HG03439 (cell line): ENCODE results near the gene LPP.

Experiments
- ATAC-seq: cut with Tn5 transposase; IDR thresholded peaks from one replicate; pipeline ENCODE4 v1.9.1; 2021; ENCODE audit warnings: mild to moderate bottlenecking, moderate library complexity; ENCODE audit not compliant: unreplicated experiment

LPP gene

DNA sequence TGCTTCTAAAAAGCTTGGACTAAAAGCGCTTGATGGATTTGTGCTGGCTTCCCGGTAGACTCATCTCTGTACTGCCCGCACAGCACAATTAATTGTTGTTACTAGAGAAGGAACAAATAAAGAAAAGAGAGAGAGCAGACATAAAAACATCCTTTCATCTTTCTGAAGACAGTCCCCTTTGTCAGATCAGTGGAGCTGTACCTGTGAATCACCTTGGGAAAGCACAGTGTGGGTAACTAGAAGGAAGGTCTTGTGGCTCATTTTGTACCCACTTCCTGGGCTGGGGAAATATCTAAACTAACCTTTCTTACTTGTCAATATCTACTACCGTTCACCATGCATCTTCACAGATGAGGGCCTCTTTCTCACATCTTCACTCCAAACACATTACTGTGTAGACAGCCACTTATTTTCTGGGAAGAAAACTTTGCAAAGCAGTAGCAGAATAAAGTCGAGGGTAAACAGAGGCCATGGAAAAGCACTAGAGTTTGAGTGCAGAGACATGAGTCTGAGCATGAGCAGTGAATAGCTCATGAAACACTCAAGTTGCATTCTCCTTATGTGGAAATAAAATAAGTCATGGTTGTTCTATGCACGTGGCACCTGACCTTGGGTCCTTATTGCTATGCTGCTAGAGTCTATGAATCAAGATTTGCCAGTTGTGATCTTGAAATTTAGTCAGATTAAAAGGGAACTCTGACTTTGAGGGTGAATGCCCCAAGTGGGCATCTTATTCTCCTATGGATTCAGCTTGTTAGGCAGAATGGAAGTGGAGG is 169.3 kb downstream of the LPP start:
- ATAC-seq: no peak

DNA sequence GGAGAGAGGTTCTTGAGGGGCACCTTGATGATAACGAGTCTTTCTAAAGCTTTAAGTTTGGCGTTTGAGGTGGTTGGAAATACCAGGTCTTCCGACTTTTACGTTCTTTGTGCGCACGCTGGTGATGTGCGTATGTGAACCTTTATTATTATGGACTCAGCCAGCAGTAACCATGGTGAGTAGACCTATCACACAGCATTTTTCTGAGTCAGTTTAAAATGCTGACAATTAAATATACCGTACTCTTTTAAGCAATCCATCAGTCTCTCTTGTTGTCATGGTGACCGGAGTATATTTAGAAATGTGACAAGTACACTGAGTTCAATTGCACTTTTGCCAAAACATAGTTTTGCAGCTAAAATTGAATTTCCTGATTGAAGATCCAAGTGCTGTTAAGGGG is 172.2 kb downstream of the LPP start:
- no peak for ATAC-seq

DNA sequence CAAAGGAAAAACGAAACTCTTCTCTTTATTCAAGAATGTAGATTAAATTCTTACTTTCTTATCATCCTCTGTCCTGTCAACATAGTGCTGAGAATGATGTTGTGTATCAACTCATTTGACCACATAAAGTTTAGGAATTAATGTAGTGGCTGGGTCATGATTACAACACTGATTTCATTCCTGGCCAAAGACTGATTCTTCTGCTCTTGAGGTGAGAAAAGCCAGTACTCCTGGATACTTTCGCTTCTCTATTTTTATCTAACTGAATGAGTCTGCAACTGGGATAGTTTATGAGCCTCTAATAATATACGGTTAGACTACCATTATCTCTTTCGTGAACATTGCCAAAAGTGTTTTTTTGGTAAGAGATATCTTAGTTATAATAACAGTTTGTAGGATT is 173.0 kb downstream of the LPP start:
- no peak for ATAC-seq

DNA sequence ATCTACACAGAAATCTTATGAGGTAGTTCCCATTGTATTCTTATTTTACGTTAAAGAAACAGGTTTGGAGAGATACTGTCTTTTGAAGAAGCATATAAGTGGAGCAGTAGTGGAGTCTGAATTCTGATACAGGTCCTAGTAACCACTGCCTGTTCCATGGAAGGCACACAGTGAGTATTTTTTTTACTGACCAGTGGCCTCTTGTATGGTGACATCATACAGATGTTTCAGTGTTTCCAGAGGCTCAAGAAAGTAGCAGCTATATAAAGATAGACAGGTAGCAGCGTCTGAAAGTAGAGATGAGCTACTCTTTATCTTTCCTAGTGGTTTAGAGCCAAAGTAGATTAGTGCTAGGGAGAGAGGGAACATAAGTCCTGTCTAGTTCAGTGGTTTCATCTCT is 173.5 kb downstream of the LPP start:
- ATAC-seq: no peak

DNA sequence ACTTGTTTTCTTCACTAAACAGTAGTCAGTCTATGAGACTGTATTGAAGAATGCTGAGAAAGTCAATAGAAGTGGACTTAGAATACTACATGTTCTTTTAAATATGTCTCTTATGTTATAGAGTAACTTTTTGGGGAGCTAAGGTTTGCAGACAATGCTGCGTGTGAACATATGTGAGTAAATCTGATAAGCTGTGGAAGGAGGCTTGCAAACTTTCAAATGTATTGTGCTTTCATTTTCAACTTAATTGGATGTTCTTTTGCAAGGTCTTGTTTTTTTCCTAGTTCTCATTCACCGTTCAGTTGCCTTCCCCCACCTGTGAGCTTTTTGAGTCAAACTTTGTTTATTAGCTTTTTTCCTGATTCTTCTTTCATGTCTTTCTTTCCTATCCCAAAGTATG is 176.2 kb downstream of the LPP start:
- ATAC-seq: no peak

DNA sequence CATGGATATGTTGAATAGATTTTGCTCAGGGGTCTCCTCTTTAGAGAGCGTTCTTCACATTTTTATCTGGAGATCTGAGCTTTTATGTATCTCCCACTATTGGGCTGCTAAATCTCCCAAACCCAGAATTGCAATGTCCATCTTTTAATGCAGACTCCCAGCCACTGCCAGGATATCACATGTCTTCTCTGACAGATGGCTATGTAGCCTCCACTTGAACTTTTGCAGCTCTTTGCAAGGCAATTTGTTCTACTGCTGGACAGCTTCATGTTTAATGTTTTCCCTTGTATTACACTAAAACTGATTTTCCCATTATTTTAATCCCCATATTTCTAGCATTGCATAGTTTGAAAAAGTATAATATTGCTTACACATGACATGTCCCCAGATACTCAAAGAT is 177.2 kb downstream of the LPP start:
- no peak for ATAC-seq

DNA sequence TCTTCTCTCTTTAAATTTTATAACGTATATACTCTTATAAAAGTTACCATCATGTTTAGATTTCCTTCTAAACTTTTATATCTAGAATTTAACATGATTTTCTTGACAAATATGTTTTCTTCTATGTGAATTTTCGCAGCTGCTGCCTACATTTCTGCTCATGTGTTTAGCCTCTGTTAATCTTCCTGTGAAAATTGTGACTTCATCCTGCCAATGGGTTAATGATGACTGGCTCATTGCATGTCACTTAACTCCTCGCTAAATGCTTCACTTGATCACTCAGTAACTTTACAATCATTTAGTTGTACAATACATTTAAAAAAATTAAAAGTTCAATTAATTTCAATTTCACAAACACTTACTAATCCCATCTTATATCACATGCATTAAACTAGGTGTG is 178.1 kb downstream of the LPP start:
- ATAC-seq: no peak

DNA sequence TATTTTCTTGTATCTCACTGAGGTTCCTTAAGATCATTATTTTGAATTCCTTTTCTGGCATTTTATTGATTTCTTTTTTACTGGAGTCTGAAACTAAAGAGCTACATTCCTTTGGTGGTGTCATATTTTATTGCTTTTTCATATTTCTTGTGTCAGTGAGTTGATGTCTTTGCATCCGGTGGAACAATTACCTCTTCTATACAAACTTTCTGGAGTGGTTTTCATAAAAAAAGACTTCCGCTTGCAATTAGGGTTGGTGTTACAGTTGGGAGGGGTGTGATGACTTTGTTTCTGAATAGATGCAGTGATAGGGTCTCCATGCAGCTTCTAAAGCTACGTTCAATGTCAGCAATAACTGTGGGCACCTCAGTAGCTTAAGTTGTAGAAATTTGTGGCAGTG is 181.7 kb downstream of the LPP start:
- no peak for ATAC-seq

DNA sequence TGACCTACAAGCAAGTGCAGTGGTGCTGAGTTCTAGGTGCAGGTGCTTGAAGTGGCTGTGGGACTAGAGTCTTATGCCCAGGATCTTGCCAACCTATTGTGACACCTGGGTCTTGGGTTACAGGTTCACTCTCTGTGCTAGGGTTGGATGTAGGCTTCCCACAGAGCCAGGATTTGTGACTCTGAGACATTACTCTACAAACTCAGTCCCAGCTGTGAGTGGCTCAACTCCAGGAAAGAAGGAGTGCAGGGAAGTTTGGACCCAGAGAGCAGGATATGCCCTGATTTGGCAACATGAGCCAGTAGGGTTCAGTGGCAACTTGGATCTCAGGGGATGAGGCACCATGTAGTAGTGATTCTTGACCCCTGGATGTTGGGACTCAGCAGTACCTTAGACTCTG is 182.2 kb downstream of the LPP start:
- ATAC-seq: no peak

DNA sequence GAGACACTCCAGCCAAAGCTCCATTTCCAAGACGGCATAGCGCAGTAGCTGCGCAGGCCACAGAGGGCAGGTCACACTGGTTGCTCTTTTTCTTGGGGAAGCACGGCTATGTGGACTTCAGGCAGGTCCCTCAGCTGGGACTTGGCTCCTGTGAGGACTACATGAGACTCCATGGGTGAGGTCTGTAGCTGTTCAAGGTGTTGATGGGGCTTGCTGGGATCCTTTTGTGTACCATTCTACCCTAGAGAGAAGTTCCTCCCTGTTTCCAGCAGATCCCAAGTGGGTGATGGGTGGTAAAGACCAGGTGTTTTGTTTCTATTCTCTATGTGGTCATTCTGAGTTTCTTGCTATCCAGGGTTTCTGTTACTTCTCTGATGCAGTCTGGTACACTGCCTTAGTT is 183.3 kb downstream of the LPP start:
- no peak for ATAC-seq

DNA sequence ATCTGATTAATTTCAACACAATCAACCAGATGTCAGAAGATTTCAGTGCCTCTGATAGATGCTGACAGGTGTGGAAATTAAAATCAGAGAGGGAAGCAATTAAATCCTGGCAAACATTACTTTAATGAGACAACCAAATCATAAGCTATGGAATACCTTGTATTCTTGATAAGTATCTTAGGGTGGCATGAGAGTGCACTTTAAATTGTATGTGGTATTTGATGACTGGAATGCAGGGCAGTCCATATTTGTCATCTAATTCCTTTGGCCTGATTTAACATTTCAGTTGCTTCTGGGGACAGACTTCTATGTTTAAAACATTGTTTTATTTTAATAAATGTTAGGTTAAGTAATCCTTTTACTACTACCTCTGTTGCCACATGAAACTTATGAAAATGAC is 184.1 kb downstream of the LPP start:
- ATAC-seq: no peak

DNA sequence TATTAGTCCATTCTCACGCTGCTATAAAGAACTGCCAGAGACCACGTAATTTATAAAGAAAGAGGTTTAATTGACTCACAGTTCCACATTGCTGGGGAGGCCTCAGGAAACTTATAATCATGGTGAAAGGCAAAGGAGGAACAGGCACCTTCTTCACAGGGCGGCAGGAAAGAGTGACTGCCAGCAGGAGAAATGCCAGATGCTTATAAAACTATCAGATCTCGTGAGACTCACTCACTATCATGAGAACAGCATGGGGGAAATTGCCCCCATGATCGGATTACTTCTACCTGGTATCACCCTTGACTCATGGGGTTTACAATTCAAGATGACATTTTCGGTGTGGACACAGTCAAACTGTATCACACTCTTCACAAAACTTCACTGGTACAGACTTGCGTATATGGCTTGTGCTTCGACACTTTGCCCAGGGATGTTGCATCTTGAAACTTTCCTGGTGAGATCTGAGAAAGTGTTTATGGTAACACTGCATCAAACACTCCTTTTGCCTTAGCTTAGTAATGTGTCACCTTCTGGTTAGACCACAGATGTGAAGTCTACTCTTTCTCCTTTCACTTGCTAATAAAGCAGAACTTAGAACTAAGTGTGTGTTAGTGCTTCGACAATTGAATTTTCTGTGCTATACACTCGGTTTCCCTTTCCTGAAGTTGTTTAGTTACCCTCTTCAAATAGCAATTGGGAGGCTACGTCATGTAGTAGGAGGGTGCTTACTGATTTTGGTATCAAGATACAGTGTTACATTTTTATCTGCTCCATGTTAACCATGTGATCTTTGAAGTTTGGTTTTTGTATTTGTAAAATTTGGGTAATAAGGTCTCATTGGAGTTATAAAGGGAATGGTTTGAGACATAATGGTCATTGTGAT is 185.7 kb downstream of the LPP start:
- no peak for ATAC-seq

DNA sequence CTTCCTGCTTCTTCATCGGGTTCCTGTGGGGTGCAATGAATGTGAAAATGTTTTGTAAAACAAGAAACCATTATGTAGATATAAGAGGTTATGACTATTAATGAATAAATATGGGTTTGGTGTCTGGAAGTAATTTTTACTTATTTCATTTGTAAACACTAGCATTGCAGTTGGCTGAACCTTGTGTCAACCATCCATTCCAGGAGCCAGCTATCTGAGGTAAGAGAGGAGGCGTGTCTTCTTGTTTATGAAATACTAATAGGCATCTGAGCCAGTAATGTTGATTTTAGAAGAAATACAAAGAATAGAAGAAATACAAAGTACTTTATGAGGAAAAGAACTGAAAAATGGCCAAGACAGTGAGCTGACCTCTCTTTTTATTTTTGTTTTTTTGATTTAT is 187.5 kb downstream of the LPP start:
- no peak for ATAC-seq

DNA sequence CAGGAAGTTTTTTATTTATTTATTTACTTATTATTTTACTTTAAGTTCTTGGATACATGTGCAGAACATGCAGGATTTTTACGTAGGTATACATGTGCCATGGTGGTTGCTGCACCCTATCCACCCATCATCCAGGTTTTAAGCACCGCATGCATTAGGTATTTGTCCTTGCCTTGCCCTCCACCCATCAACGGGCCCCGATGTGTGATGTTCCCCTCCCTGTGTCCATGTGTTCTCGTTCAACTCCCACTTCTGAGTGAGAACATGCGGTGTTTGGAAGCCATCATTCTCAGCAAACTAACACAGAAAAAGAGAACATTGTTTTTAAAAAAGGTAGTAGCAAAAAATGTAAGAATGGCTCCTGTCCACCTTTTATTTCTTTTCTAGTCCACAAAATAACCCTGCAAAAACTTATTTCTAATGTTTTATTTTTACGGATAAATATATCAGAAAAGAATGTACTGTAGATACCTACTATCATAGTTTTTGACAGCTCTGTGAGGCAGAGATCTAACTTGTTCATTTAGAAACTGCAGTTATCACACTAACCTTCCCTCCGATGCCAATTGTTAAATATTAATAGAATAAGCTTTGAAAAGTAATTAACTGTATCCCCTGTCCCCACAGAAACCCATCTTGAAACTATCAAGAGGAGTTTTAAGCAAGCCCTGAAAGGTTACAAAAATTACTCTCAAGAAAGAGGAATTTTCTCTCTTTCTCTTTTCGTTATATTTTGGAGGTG is 189.2 kb downstream of the LPP start:
- ATAC-seq: no peak

DNA sequence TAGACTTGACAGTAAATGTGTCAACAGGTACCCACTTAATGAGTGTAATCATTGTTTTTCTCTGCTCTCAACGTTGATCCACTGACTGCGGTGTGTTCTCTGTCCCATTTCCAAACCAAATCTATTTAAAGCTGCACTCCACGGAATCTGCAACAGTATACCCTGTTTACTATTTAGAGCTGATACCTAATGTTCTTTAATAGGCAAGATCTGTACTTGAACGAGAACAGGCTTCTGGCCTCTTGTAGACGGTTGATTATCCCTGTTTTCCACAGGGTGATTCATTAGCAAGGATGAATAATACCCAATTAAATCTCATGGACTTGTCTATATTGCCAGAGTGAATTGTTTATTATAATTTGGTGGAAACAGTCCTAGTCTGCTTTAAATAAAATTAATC is 189.9 kb downstream of the LPP start:
- no peak for ATAC-seq

DNA sequence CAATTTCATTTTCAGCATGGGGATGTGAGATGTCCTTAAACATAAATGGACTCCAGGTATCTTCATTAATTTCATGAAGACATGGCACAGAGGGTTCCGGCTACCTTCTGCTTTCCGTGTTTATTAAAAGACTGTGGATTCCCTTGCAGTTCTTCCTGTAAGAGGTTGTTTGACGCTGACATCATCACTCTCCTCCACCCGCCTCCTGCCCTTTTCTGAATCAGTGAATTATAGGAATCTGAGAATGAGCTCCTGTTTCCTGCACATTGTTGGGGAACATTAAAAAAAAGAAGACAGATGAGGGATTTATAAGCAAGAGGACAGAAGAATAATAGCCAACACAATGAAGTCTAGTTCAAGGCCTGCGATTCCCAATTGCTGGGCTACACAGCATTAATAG is 191.3 kb downstream of the LPP start:
- no peak for ATAC-seq

DNA sequence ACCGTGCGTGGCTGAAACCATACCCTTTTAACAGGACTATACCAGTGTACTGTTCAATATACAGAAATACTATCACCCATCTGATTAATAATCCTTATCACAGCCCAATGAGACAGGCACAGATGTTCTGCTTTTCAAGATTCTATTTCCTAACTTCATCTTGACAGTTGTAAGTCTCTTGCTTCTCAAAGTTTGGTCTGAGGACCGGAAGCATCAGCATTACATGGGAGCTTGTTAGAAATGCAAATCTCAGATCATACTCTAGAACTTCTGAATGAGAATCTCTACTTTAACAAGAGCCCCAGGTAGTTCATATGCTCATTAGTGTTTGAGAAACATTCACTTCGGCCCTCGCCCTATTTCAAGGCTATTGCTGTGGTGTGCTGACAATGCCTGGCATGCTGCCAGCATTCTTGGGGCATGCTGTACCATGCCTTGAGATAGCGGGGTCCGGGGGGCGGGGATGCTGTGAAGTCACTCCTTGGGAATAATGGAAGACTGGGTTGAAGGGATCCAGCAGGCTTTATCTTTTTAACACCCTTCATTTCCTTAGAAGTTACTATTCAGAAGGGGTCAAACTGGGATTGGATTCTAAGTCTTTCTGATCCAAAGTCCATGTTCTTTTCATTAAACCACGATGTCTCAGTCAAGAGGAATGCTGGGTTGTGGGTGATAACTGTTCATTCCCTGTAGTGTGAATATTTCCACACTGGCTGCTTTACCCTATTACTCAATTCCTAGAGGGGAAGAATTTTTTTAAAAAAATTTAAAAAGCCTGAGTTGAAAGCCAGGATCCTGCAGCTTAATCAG is 194.7 kb downstream of the LPP start:
- no peak for ATAC-seq

DNA sequence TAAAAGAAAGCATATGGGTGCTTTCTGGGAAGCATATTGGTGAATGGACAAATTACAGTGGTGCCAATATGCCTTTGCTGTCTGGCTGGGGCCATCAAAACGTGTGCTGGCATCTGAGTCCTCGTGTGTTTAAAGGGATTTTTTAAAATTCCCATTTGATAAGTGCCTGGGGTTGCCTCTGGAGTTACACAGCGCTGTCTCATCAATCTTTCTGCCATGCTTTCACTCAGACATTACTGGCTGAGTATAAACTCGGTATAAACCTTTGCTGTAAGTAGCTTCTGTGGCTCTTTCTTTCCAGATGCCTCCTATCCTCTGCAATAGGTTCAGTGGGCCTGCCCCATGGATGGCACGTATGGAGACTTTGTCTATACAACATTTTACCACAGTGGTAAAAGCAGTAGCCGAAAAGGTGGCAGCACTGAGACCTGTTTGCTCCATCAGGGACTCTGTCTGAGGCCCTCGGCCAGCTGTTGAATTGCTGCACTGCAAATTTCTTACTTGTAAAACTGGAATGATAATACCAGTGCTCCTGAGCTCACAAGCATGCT is 195.5 kb downstream of the LPP start:
- ATAC-seq: no peak

DNA sequence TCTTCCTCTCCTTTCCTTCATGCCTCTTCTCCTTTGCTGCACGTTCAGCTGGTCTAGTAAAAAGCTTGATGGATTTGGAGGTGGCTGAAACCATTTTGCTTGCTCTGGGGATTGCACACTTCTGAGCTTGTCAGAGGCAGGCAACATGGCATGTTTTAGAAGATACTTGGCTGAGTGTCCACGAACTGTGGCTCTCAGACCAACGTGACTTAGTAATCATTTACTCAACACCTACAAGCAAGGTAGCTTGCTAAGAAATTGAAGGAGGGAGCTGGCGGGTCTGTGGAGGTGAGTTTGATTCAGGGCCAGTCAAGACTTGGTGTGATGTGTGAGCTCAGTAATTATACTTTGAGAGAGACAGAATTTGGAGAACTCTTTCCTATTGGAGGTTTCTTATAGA is 196.0 kb downstream of the LPP start:
- ATAC-seq: no peak

DNA sequence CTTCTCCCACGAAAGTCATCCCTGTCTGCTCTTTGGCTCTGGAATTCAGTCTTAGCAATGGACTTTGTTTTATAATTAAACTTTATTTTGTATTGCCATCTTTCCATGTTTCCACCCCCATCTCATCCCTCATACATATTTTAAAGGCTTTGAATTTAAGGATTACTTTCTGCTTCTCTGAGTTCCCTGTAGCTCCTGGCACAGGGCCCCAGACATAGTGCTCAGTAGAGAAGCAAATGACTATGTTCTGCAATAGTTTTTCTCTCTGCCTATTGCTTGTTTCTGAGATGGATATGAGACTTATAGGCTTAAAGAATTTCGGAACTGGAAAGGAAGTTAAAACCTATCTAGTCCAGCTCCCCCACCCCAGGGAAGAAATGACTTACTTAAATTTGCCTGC is 197.0 kb downstream of the LPP start:
- ATAC-seq: no peak

DNA sequence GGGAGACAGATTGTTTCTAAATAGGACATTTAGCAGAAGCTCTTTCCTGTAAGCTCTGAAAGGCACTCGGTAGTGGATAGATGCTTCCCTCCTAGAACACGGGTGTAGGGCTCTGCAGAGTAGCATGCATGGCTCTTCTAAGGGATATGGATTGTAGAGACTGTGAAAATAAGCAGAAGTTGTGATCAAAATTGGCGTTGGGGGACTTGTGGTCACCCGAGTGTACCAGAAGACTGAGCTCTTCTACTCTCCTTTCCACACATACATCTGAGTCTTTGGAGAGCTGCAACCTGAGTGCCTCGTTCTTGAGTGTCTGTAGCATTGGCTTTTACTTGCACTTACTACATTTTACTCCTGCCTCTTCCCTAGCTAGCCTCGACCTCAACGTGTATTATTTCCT is 197.7 kb downstream of the LPP start:
- ATAC-seq: no peak
